HL-60 (cell line): ENCODE results near the gene DDX56.

ENCODE experiments used
- GABPA ChIP-seq: IDR thresholded peaks from 2 replicates; pipeline ENCODE4 v1.6.1; 2012; ENCODE audit warnings: low read depth
- POLR2AphosphoS5 ChIP-seq: IDR thresholded peaks from 2 replicates; pipeline ENCODE4 v1.6.1; 2012; ENCODE audit warnings: low read depth
- TF ChIP-seq, protein P1 (sequence below): IDR thresholded peaks from one replicate; pipeline ENCODE4 v1.5.1; 2011; ENCODE audit warnings: low read length, control low read depth, inconsistent platforms; ENCODE audit not compliant: insufficient read depth
- TF ChIP-seq, protein P2 (sequence below): IDR thresholded peaks from 2 replicates; pipeline ENCODE4 v1.6.1; 2012; ENCODE audit warnings: low read depth; ENCODE audit not compliant: insufficient replicate concordance

DNA sequence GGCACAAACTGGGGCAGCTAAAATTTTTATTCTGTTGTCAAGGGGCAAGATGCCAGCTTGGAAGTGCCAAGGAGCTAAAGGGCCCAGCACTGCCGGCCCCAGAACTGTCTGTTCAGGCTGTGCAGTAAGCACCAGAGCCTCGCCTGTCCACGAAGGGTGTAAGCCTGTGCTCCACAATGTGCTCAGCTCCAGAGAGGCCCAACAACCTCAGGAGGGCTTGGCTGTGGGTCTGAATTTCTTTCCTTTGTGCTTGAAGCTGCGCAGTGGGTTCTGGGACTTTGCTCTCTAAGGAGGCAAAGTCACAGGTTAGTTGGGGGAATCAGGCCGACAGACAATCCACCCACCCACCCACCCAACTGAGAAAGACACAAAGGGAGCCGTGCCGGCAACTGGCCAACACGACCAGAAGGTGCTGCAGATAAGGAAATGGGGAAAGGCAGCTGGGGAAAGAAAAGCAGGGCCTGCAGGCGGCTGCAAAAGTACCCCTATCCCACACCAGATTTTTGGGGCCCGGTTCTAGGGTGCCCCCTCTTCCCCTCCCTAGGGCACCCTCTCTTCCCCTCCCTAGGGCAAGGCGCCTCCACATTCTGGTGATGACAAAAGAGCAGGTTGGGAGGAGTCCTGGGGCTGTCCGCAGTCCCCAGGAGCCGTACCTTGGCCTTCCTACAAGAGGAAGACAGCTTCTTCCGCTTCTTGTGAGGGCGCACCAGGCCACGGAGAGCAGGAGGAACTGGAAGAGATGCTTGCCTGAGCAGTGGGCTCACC, 7.7 kb downstream of the DDX56 start:
- TF ChIP-seq POLR2AphosphoS5: no peak
- no peak for TF ChIP-seq GABPA
- TF ChIP-seq, protein P1, sequence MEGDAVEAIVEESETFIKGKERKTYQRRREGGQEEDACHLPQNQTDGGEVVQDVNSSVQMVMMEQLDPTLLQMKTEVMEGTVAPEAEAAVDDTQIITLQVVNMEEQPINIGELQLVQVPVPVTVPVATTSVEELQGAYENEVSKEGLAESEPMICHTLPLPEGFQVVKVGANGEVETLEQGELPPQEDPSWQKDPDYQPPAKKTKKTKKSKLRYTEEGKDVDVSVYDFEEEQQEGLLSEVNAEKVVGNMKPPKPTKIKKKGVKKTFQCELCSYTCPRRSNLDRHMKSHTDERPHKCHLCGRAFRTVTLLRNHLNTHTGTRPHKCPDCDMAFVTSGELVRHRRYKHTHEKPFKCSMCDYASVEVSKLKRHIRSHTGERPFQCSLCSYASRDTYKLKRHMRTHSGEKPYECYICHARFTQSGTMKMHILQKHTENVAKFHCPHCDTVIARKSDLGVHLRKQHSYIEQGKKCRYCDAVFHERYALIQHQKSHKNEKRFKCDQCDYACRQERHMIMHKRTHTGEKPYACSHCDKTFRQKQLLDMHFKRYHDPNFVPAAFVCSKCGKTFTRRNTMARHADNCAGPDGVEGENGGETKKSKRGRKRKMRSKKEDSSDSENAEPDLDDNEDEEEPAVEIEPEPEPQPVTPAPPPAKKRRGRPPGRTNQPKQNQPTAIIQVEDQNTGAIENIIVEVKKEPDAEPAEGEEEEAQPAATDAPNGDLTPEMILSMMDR: no peak
- TF ChIP-seq, protein P2, sequence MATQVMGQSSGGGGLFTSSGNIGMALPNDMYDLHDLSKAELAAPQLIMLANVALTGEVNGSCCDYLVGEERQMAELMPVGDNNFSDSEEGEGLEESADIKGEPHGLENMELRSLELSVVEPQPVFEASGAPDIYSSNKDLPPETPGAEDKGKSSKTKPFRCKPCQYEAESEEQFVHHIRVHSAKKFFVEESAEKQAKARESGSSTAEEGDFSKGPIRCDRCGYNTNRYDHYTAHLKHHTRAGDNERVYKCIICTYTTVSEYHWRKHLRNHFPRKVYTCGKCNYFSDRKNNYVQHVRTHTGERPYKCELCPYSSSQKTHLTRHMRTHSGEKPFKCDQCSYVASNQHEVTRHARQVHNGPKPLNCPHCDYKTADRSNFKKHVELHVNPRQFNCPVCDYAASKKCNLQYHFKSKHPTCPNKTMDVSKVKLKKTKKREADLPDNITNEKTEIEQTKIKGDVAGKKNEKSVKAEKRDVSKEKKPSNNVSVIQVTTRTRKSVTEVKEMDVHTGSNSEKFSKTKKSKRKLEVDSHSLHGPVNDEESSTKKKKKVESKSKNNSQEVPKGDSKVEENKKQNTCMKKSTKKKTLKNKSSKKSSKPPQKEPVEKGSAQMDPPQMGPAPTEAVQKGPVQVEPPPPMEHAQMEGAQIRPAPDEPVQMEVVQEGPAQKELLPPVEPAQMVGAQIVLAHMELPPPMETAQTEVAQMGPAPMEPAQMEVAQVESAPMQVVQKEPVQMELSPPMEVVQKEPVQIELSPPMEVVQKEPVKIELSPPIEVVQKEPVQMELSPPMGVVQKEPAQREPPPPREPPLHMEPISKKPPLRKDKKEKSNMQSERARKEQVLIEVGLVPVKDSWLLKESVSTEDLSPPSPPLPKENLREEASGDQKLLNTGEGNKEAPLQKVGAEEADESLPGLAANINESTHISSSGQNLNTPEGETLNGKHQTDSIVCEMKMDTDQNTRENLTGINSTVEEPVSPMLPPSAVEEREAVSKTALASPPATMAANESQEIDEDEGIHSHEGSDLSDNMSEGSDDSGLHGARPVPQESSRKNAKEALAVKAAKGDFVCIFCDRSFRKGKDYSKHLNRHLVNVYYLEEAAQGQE: no peak
